GM04503 (cell line): ENCODE data around the gene TBC1D9.

ENCODE experiments used
- DNase-seq: peaks from one replicate; pipeline ENCODE4 v3.0.0-alpha.2; 2012; ENCODE audit warnings: low read depth

The TBC1D9 gene

GRCh38 chr4:140648716-140649308 is 107.4 kb downstream of the TBC1D9 start:
- no peak for DNase-seq

- DNase-seq = no peak
Measured at GRCh38 chr4:140645614-140646412, 110.4 kb downstream of the TBC1D9 start.

GRCh38 chr4:140645196-140645595 is 111.0 kb downstream of the TBC1D9 start:
- DNase-seq = no peak

- DNase-seq = no peak
Measured at GRCh38 chr4:140644470-140645185, 111.6 kb downstream of the TBC1D9 start.

GRCh38 chr4:140643571-140644055 is 112.6 kb downstream of the TBC1D9 start:
- DNase-seq = no peak

GRCh38 chr4:140642674-140643437 is 113.3 kb downstream of the TBC1D9 start:
- DNase-seq = no peak

GRCh38 chr4:140641789-140642439 is 114.3 kb downstream of the TBC1D9 start:
- no peak for DNase-seq

- DNase-seq = no peak
Measured at GRCh38 chr4:140641105-140641555, 115.1 kb downstream of the TBC1D9 start.

- DNase-seq = no peak
Measured at GRCh38 chr4:140640150-140640748, 115.9 kb downstream of the TBC1D9 start.

- no peak for DNase-seq
Measured at GRCh38 chr4:140639066-140639465, 117.1 kb downstream of the TBC1D9 start.

GRCh38 chr4:140637836-140638235 is 118.3 kb downstream of the TBC1D9 start:
- DNase-seq = no peak

- DNase-seq = no peak
Measured at GRCh38 chr4:140635606-140636005, 120.6 kb downstream of the TBC1D9 start.

GRCh38 chr4:140633951-140634350 is 122.2 kb downstream of the TBC1D9 start:
- DNase-seq = no peak

GRCh38 chr4:140633124-140633523 is 123.1 kb downstream of the TBC1D9 start:
- DNase-seq = no peak

GRCh38 chr4:140630246-140630645 is 125.9 kb downstream of the TBC1D9 start:
- DNase-seq = no peak

- no peak for DNase-seq
Measured at GRCh38 chr4:140628016-140628415, 128.2 kb downstream of the TBC1D9 start.

- no peak for DNase-seq
Measured at GRCh38 chr4:140626661-140627376, 129.4 kb downstream of the TBC1D9 start.

- no peak for DNase-seq
Measured at GRCh38 chr4:140622333-140622958, 133.7 kb downstream of the TBC1D9 start.

- DNase-seq = no peak
Measured at GRCh38 chr4:140621161-140621560, 135.0 kb downstream of the TBC1D9 start.
